Liver (tissue), 6 donors: Measurements from ENCODE around the gene CRB2. TPM values are rescaled to one million over a fixed set of nuclear protein-coding genes. Genes with fewer than 3 reads are reported as not detected.

Experiments used
- SP1 ChIP-seq: IDR thresholded peaks from 2 replicates; pipeline ENCODE4 v1.6.1; 2018; ENCODE audit warnings: antibody characterized with exemption, mild to moderate bottlenecking
- polyA plus RNA-seq, 2 donors: library from polyadenylated mRNA; stranded (reverse) in 1 of 2; unstranded in 1 of 2; fragments of 200-250 nt in 1 of 2; fragments of >200 nt in 1 of 2; fragmentation: Nextera tagmentation in 1 of 2; extraction: Ambion mirVana in 1 of 2; gene quantifications; one replicate each; pipeline versions ENCODE4 v1.2.1 to v1.2.3, GENCODE V29; 2013 to 2015
- small RNA-seq: library from RNA; depleted of rRNA; stranded (forward); fragments of <200 nt; gene quantifications from one replicate; pipeline ENCODE3, GENCODE V24; 2014
- total RNA-seq, 2 donors: library from RNA; depleted of rRNA; stranded (reverse); fragments of >200 nt; gene quantifications; one replicate each; pipeline ENCODE4 v1.2.3, GENCODE V29; 2014
- TF ChIP-seq, protein P1 (sequence below): IDR thresholded peaks from 2 replicates; pipeline ENCODE4 v1.6.1; 2016; ENCODE audit warnings: antibody characterized with exemption, mild to moderate bottlenecking
- donor health status: healthy.
- donor health status: healthy.
- donor health status: healthy.

Gene CRB2
- total and polyA plus RNA-seq, 4 donors = 1.7 TPM; not detected in 3

DNA sequence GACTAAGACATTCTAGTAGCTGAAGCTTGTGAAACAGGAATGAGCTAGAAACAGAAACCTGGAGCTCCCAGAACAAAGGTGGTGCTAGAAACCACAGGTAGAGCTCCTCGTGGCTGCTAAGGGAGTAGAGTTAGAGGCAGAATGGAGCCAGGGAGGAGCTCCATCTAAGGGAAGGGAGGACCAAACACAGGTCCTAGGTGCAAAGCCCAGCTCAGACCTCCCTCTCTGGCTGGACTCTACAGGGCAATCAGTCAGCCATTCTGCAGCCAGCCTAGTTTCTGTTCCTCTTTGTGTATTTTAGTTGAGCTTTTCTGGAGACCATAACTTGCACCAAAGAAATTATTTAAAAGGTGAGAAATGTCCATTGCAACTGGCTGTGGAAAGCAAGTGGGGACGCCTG lies 70.4 kb downstream of the CRB2 start (continued):
- TF ChIP-seq, protein P1, sequence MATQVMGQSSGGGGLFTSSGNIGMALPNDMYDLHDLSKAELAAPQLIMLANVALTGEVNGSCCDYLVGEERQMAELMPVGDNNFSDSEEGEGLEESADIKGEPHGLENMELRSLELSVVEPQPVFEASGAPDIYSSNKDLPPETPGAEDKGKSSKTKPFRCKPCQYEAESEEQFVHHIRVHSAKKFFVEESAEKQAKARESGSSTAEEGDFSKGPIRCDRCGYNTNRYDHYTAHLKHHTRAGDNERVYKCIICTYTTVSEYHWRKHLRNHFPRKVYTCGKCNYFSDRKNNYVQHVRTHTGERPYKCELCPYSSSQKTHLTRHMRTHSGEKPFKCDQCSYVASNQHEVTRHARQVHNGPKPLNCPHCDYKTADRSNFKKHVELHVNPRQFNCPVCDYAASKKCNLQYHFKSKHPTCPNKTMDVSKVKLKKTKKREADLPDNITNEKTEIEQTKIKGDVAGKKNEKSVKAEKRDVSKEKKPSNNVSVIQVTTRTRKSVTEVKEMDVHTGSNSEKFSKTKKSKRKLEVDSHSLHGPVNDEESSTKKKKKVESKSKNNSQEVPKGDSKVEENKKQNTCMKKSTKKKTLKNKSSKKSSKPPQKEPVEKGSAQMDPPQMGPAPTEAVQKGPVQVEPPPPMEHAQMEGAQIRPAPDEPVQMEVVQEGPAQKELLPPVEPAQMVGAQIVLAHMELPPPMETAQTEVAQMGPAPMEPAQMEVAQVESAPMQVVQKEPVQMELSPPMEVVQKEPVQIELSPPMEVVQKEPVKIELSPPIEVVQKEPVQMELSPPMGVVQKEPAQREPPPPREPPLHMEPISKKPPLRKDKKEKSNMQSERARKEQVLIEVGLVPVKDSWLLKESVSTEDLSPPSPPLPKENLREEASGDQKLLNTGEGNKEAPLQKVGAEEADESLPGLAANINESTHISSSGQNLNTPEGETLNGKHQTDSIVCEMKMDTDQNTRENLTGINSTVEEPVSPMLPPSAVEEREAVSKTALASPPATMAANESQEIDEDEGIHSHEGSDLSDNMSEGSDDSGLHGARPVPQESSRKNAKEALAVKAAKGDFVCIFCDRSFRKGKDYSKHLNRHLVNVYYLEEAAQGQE = no peak
- no peak for TF ChIP-seq SP1

Small RNA genes within 50 kb of the gene (small RNA-seq; reads per million reads assigned to genes)
- gene MIR601 = not detected

Other genes starting within 250 kb of the CRB2 start
- gene STRBP, start 87.6 kb upstream of the CRB2 start, total RNA-seq = 10 to 100 TPM in 1 of 2 donors, 1 to 10 TPM in 1; 9.7 to 17.2 TPM
- gene STRBP, start 87.6 kb upstream of the CRB2 start, polyA plus RNA-seq = 1 to 10 TPM; 4.3 to 7.3 TPM